MCF 10A (cell line): ENCODE data around the gene MIPOL1. TPM values are rescaled to one million over a fixed set of nuclear protein-coding genes. Genes with fewer than 3 reads are reported as not detected.
"Not testable (repeated sequence)": the region's sequence is repeated elsewhere in the genome, so short reads cannot be mapped to it uniquely, and the experiment has no call there.

ENCODE experiments used
- BruUV-seq: library from RNA; stranded (reverse); fragments of 400-500 nt; replicated peaks from 2 replicates; lab custom pipeline; 2021; lab: Mats Ljungman, UMichigan
- CTCF ChIA-PET: fragments of 300-600 bp; sonication (Branson Sonifier 250); formaldehyde crosslinking; extraction: SDS; loops from one replicate; lab custom pipeline; 2021; ENCODE audit warnings: antibody characterized with exemption, inconsistent platforms; lab: Yijun Ruan, JAX
- POLR2A ChIA-PET: fragments of 300-600, 350-650 bp; sonication (Branson Sonifier 250); formaldehyde crosslinking; extraction: SDS; loops from one replicate; lab custom pipeline; 2020; ENCODE audit warnings: antibody characterized with exemption, inconsistent platforms; lab: Yijun Ruan, JAX
- DNase-seq: peaks from one replicate; pipeline ENCODE4 v3.0.0-alpha.2; 2018; ENCODE audit not compliant: unreplicated experiment
- H3K27ac Mint-ChIP-seq: one replicate; pipeline ENCODE4 v1.8.0; 2022; ENCODE audit warnings: mild to moderate bottlenecking, low read depth, mixed read lengths; ENCODE audit not compliant: unreplicated experiment
- H3K27me3 Mint-ChIP-seq: one replicate; pipeline ENCODE4 v1.8.0; 2022; ENCODE audit warnings: mixed read lengths; ENCODE audit not compliant: insufficient read depth, unreplicated experiment
- H3K36me3 Mint-ChIP-seq: one replicate; pipeline ENCODE4 v1.8.0; 2022; ENCODE audit warnings: mild to moderate bottlenecking, moderate library complexity, mixed read lengths; ENCODE audit not compliant: insufficient read depth, unreplicated experiment
- H3K4me1 Mint-ChIP-seq: one replicate; pipeline ENCODE4 v1.8.0; 2022; ENCODE audit warnings: mixed read lengths; ENCODE audit not compliant: insufficient read depth, unreplicated experiment
- H3K4me3 Mint-ChIP-seq: one replicate; pipeline ENCODE4 v1.8.0; 2022; ENCODE audit warnings: mild to moderate bottlenecking, moderate library complexity, mixed read lengths; ENCODE audit not compliant: unreplicated experiment
- H3K9me3 Mint-ChIP-seq: one replicate; pipeline ENCODE4 v1.8.0; 2022; ENCODE audit warnings: mixed read lengths; ENCODE audit not compliant: unreplicated experiment
- CTCF ChIP-seq: fragments of 200-600 bp; IDR thresholded peaks from one replicate; pipeline ENCODE4 v1.8.0; 2022; ENCODE audit warnings: antibody characterized with exemption, mild to moderate bottlenecking; ENCODE audit not compliant: unreplicated experiment
- intact Hi-C: fragments of 100-400 bp; cut with micrococcal nuclease; formaldehyde crosslinking; loops from 2 replicates; pipeline ENCODE4 v1.14.1; 2022
- total RNA-seq: library from RNA; stranded (reverse); gene quantifications from 2 replicates; pipeline ENCODE4 v1.2.3, GENCODE V29; 2022

The MIPOL1 gene
- total RNA-seq, 1 experiment from 2014 or later = 16.3 TPM

- peaks cover 7% of the 10 kb centered on the region for H3K36me3 Mint-ChIP-seq
- no TSS peak for BruUV-seq
- no peak for DNase-seq
- no peaks in the 10 kb centered on the region for H3K27me3 Mint-ChIP-seq
- no peak overlapping the region for H3K27ac Mint-ChIP-seq
- H3K4me1 Mint-ChIP-seq = no peaks in the 10 kb centered on the region
- ChIA-PET POLR2A (interaction anchor here (0.5 to 0.7 kb wide), 3 partner anchors 45 to 403 kb away, joined by 3 read pairs; no protein-coding TSS in a partner anchor), CTCF (interaction anchor here (0.6 to 14.3 kb wide), 2 partner anchors 18 to 19 kb away, joined by 4 to 116 read pairs; no protein-coding TSS in a partner anchor)
- intact Hi-C loops = no loop called here
- H3K9me3 Mint-ChIP-seq = no peaks in the 10 kb centered on the region
- no peak overlapping the region for H3K4me3 Mint-ChIP-seq
- TF ChIP-seq CTCF = no peak
Measured at GRCh38 chr14:37213016-37213415, 15.3 kb downstream of the MIPOL1 start.

DNA sequence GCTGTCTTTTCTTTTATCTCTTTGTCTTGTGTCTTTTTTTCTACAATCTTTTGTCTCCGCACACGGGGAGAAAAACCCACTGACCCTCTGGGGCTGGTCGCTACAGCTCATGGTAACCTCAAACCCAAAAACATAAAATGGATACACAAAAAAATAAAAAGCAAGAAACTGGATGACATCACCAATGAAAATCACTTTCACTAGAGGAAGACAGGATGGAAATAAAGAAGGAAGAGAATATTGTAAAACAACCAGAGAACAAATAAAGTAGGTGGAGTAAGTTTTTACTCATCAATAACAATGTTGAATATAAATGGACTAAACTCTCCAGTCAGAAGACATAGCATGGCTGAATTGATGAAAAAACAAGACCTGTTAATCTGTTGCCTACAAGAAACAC, 17.6 kb downstream of the MIPOL1 start:
- POLR2A ChIA-PET = no interaction called here
- Mint-ChIP-seq H3K9me3 (no peaks in the 10 kb centered on the region), H3K27me3 (no peaks in the 10 kb centered on the region), H3K4me3 (no peak overlapping the region), H3K27ac (no peak overlapping the region), H3K36me3 (no peaks in the 10 kb centered on the region), H3K4me1 (no peaks in the 10 kb centered on the region)
- DNase-seq = no peak
- TF ChIP-seq CTCF = no peak
- CTCF ChIA-PET = interaction anchor here (1.7 kb wide), 1 partner anchor 17 kb away, joined by 6 read pairs; no protein-coding TSS in a partner anchor
- intact Hi-C loops = no loop called here
- no TSS peak for BruUV-seq

DNA sequence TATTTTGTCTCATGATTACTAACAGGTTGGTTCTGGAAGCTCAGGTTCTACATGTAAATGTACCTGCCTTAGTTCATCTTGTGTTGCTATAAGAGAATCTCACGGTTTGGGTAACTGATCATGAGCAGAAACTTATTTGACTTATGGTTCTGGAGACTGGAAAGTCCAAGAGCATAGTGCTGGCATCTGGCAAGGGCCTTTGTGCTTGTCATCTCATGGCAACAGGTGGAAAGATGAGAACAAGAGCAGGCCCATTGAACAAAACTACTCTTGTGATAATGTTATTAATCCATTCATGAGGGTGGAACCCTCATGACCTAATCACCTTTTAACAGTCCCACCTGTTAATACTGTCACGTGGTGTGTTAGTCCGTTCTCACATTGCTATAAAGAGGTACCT, 23.3 kb downstream of the MIPOL1 start:
- peaks cover 5% of the 10 kb centered on the region for H3K4me1 Mint-ChIP-seq
- no peak overlapping the region for H3K4me3 Mint-ChIP-seq
- H3K27me3 Mint-ChIP-seq = no peaks in the 10 kb centered on the region
- H3K36me3 Mint-ChIP-seq = no peaks in the 10 kb centered on the region
- H3K9me3 Mint-ChIP-seq = peaks cover 13% of the 10 kb centered on the region
- CTCF ChIA-PET = interaction anchor here (0.7 to 3.6 kb wide), 6 partner anchors 8 to 54 kb away, joined by 3 to 21 read pairs (median 4); no protein-coding TSS in a partner anchor
- BruUV-seq = no TSS peak
- POLR2A ChIA-PET = no interaction called here
- intact Hi-C loops = no loop called here
- no peak for TF ChIP-seq CTCF
- no peak for DNase-seq
- no peak overlapping the region for H3K27ac Mint-ChIP-seq

DNA sequence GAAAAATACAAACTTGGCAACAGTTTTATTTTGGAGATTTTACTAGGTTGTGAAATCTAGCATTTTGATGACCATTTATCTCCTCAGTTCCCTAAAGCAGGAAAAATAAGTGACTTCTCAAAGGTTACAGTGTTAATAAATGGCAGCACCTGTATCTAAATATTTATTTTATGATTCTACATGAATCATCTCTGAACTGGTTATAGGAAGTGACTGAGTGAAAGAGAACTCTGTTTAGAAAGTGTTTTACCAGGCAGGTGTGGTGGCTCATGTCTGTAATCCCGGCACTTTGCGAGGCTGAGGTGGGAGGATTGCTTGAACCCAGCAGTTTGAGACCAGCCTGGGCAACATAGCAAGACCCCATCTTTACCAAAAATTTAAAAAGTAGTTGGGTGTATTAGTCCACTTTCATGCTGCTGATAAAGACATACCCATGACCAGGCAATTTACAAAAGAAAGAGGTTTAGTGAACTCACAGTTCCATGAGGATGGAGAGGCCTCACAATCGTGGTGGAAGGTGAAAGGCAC, 26.3 kb downstream of the MIPOL1 start:
- CTCF ChIA-PET = interaction anchor here (0.5 to 0.7 kb wide), 2 partner anchors 14 to 607 kb away, joined by 3 read pairs; no protein-coding TSS in a partner anchor
- no peaks in the 10 kb centered on the region for H3K27me3 Mint-ChIP-seq
- BruUV-seq = no TSS peak
- peaks cover 18% of the 10 kb centered on the region for H3K9me3 Mint-ChIP-seq
- POLR2A ChIA-PET = no interaction called here
- no peak for DNase-seq
- H3K36me3 Mint-ChIP-seq = no peaks in the 10 kb centered on the region
- peak overlapping the region; percentile 78 for H3K27ac Mint-ChIP-seq
- intact Hi-C loops = no loop called here
- no peak overlapping the region for H3K4me3 Mint-ChIP-seq
- peaks cover 5% of the 10 kb centered on the region for H3K4me1 Mint-ChIP-seq
- no peak for TF ChIP-seq CTCF

GRCh38 chr14:37225668-37226067, 27.9 kb downstream of the MIPOL1 start:
- H3K27me3 Mint-ChIP-seq, POLR2A ChIA-PET, BruUV-seq, DNase-seq, H3K27ac Mint-ChIP-seq, H3K36me3 Mint-ChIP-seq, intact Hi-C loops, H3K4me3 Mint-ChIP-seq, H3K4me1 Mint-ChIP-seq: not testable (repeated sequence)
- CTCF ChIA-PET = interaction anchor here (1.1 kb wide), 1 partner anchor 9 kb away, joined by 3 read pairs; no protein-coding TSS in a partner anchor
- H3K9me3 Mint-ChIP-seq = peaks cover 18% of the 10 kb centered on the region
